ENCODE data around the gene CPT1B. TPM values are rescaled to one million over a fixed set of nuclear protein-coding genes. Genes with fewer than 3 reads are reported as not detected.

Gene CPT1B
- total RNA-seq, 1 donor from 2014 or later = 12.7 TPM

- Histone ChIP-seq H3K4me3 (peak overlapping the region; percentile 72), H3K4me1 (peaks cover 51% of the 10 kb centered on the region), H3K27me3 (no peaks in the 10 kb centered on the region), H3K36me3 (no peaks in the 10 kb centered on the region), H3K27ac (peak overlapping the region; percentile 99), H3K9me3 (no peaks in the 10 kb centered on the region)
- ATAC-seq (peak; percentile 43), DNase-seq (peak; percentile 94)
- no peak for TF ChIP-seq CTCF (IDR thresholded peaks at IDR 0.05)
- intact Hi-C loops (cut with DNase I) = no loop called here
These were observed 46.1 kb downstream of the CPT1B start for GRCh38 chr22:50531962-50532674.

GRCh38 chr22:50531546-50531961, 46.7 kb downstream of the CPT1B start:
- intact Hi-C loops (cut with DNase I) = no loop called here
- H3K4me3 ChIP-seq = peak overlapping the region; percentile 72
- no peak for TF ChIP-seq CTCF (IDR thresholded peaks at IDR 0.05)
- peak; percentile 93 for DNase-seq
- ATAC-seq = peak; percentile 58
- H3K36me3 ChIP-seq = no peaks in the 10 kb centered on the region
- no peaks in the 10 kb centered on the region for H3K27me3 ChIP-seq
- peaks cover 56% of the 10 kb centered on the region for H3K4me1 ChIP-seq
- peak overlapping the region; percentile 99 for H3K27ac ChIP-seq
- H3K9me3 ChIP-seq = no peaks in the 10 kb centered on the region

GRCh38 chr22:50530877-50531545, 47.2 kb downstream of the CPT1B start:
- peak; percentile 98 for DNase-seq
- H3K27ac ChIP-seq = peak overlapping the region; percentile 99

GRCh38 chr22:50530580-50530876, 47.7 kb downstream of the CPT1B start:
- intact Hi-C loops (cut with DNase I) = no loop called here
- peaks cover 57% of the 10 kb centered on the region for H3K4me1 ChIP-seq
- H3K4me3 ChIP-seq = peak overlapping the region; percentile 72
- H3K27ac ChIP-seq = peak overlapping the region; percentile 99
- no peak for TF ChIP-seq CTCF (IDR thresholded peaks at IDR 0.05)
- no peak for DNase-seq
- H3K36me3 ChIP-seq = no peaks in the 10 kb centered on the region
- no peak for ATAC-seq
- no peaks in the 10 kb centered on the region for H3K9me3 ChIP-seq
- no peaks in the 10 kb centered on the region for H3K27me3 ChIP-seq

More at GRCh38 chr22:50530877-50531545, 47.2 kb downstream of the CPT1B start:
- H3K9me3 ChIP-seq = no peaks in the 10 kb centered on the region
- intact Hi-C loops (cut with DNase I) = no loop called here
- peaks cover 57% of the 10 kb centered on the region for H3K4me1 ChIP-seq
- H3K36me3 ChIP-seq = no peaks in the 10 kb centered on the region
- H3K27me3 ChIP-seq = no peaks in the 10 kb centered on the region
- no peak for TF ChIP-seq CTCF (IDR thresholded peaks at IDR 0.05)
- ATAC-seq = peak; percentile 62
- H3K4me3 ChIP-seq = peak overlapping the region; percentile 72

- ATAC-seq (peak; percentile 52), DNase-seq (peak; percentile 96)
- no peak for TF ChIP-seq CTCF (IDR thresholded peaks at IDR 0.05)
- Histone ChIP-seq H3K36me3 (no peaks in the 10 kb centered on the region), H3K9me3 (no peaks in the 10 kb centered on the region), H3K4me3 (peak within 1 kb of the TSS; percentile 72), H3K4me1 (peaks cover 57% of the 10 kb centered on the region), H3K27ac (peak within 1 kb of the TSS; percentile 99), H3K27me3 (no peaks in the 10 kb centered on the region)
- intact Hi-C loops (cut with DNase I) = no loop called here
These were observed 48.2 kb downstream of the CPT1B start, which contains the start of gene TYMP for GRCh38 chr22:50529897-50530579. TSS of gene TYMP (minus strand) at chr22:50530012. CDS start at chr22:50529709, 303 bp downstream.
